ENCODE results near the gene EWSR1.
A peak's percentile ranks its signal among the peaks of the same experiment; 100 is the strongest.

Gene EWSR1

GRCh38 chr22:29302681-29303465, 34.8 kb downstream of the EWSR1 start:
- Mint-ChIP-seq H3K27ac (no peak overlapping the region), H3K36me3 (peaks cover 2% of the 10 kb centered on the region), H3K4me1 (ENCODE audit: low read depth) (peaks cover 10% of the 10 kb centered on the region), H3K9me3 (ENCODE audit: low read depth) (no peaks in the 10 kb centered on the region), H3K4me3 (no peak overlapping the region), H3K27me3 (peaks cover 2% of the 10 kb centered on the region)

DNA sequence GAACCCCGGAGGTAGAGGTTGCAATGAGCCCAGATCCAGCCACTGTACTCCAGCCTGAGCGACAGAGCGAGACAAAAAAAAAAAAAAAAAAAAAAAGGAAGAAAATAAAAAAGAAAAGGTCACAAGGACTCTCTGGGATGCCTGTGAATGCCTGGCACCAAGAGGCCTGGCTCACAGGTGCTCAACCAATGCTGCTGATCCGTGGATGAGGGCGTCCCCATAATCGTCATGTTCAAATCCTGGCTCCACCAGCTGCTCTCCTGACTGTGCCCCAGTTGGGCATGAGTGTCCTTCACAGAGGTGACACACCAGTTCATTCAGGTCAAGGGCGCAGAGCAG, 37.7 kb downstream of the EWSR1 start:
- Mint-ChIP-seq H3K27me3 (peaks cover 2% of the 10 kb centered on the region), H3K4me3 (peak overlapping the region; percentile 75), H3K36me3 (peaks cover 2% of the 10 kb centered on the region), H3K27ac (no peak overlapping the region), H3K4me1 (ENCODE audit: low read depth) (peaks cover 19% of the 10 kb centered on the region), H3K9me3 (ENCODE audit: low read depth) (no peaks in the 10 kb centered on the region)

DNA sequence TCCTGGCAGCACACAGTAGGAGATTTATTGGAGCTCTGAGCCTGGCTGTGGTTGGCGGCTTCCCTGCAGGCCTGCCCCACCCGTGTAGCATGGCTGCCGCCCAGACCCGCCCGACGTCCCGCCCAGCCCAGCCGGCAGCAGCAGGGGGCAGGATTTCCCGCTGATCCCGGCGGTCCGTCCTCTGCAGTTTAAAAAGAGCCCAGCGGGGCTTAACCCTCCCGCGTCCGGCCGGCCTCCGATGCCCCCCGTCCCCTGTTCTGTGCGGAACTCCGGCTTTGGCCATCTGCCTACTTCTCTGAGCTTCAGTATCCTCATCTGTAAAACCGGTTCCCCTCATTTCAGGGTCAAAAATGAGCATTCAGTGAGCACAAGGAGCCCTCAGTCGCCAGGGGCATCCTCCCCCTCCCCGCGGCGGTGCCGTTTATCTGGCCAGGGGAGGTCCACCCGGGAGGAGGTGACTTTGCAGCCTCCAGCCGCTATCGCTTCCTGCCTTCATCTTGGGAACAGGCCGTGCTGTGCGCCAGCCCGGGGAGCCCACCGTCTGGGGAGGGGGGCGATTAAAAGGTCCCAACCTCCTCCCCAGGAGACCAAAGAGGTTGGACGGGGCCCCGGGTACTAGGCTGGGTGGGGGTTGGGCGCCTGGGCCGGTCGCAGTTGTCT, 38.2 kb downstream of the EWSR1 start, which contains the start of gene GAS2L1:
GAS2L1 (plus strand) TSS at position 476 of the 660 bp plus-strand sequence. CDS start 1,456 bp downstream, outside the sequence.
- Mint-ChIP-seq H3K27ac (no peak within 1 kb of the TSS), H3K4me3 (peak within 1 kb of the TSS; percentile 84), H3K36me3 (no peaks in the 10 kb centered on the region), H3K9me3 (ENCODE audit: low read depth) (no peaks in the 10 kb centered on the region), H3K4me1 (ENCODE audit: low read depth) (peaks cover 21% of the 10 kb centered on the region), H3K27me3 (peaks cover 2% of the 10 kb centered on the region)

- Mint-ChIP-seq H3K27me3 (peaks cover 3% of the 10 kb centered on the region), H3K36me3 (no peaks in the 10 kb centered on the region), H3K9me3 (ENCODE audit: low read depth) (no peaks in the 10 kb centered on the region), H3K4me1 (ENCODE audit: low read depth) (peaks cover 21% of the 10 kb centered on the region), H3K27ac (no peak overlapping the region), H3K4me3 (peak overlapping the region; percentile 84)
These were observed 38.9 kb downstream of the EWSR1 start for GRCh38 chr22:29306835-29307595.

- Mint-ChIP-seq H3K27me3 (peaks cover 6% of the 10 kb centered on the region), H3K9me3 (ENCODE audit: low read depth) (no peaks in the 10 kb centered on the region), H3K4me3 (peak overlapping the region; percentile 84), H3K27ac (no peak overlapping the region), H3K36me3 (no peaks in the 10 kb centered on the region), H3K4me1 (ENCODE audit: low read depth) (peaks cover 21% of the 10 kb centered on the region)
These were observed 39.6 kb downstream of the EWSR1 start for GRCh38 chr22:29307596-29308147.

- Mint-ChIP-seq H3K9me3 (ENCODE audit: low read depth) (no peaks in the 10 kb centered on the region), H3K4me3 (peak overlapping the region; percentile 20), H3K4me1 (ENCODE audit: low read depth) (peaks cover 21% of the 10 kb centered on the region), H3K36me3 (no peaks in the 10 kb centered on the region), H3K27me3 (peaks cover 12% of the 10 kb centered on the region), H3K27ac (no peak overlapping the region)
These were observed 40.2 kb downstream of the EWSR1 start for GRCh38 chr22:29308148-29308790.

- Mint-ChIP-seq H3K9me3 (ENCODE audit: low read depth) (no peaks in the 10 kb centered on the region), H3K36me3 (no peaks in the 10 kb centered on the region), H3K4me1 (ENCODE audit: low read depth) (peaks cover 24% of the 10 kb centered on the region), H3K27ac (no peak overlapping the region), H3K27me3 (peaks cover 15% of the 10 kb centered on the region), H3K4me3 (peak overlapping the region; percentile 20)
These were observed 40.8 kb downstream of the EWSR1 start for GRCh38 chr22:29308791-29309262.

DNA sequence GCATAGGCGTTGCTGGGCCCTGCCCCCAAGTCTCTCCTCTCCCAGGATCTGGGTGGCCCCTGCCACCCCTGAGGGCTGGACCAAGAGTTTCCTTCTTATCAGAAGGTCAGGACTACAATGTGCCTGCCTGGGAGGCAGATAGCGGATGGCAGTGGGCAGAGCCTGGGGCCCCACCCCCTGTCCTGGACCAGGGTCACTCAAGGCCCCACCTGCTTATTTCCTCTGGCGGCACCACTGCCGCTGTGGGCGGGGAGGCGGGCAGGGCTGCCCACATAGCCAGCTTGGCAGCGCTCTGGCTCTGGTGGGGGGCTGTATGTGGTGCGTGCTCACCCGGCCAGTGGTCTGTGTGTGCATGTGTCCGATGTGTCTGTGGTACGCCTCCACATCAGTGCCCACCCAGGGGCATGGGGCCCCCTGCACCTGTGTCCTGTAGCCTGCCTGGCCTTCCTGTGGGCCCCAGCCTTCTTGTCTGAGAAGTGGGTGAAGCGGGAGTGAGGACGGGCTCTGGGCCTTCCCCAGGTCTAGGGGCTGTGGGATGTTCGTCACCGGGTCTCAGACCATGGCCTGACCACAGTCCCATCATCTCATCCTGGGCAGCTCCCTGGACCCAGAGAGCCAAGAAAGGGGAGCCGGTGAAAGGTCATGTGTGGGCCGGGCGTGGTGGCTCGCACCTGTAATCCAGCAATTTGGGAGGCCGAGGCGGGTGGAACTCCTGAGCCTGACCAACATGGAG, 41.4 kb downstream of the EWSR1 start:
- peaks cover 30% of the 10 kb centered on the region for H3K4me1 Mint-ChIP-seq (ENCODE audit: low read depth)
- H3K27me3 Mint-ChIP-seq: peaks cover 20% of the 10 kb centered on the region
- H3K4me3 Mint-ChIP-seq: no peak overlapping the region
- H3K36me3 Mint-ChIP-seq: no peaks in the 10 kb centered on the region
- H3K9me3 Mint-ChIP-seq (ENCODE audit: low read depth): no peaks in the 10 kb centered on the region
- no peak overlapping the region for H3K27ac Mint-ChIP-seq

- no peak overlapping the region for H3K27ac Mint-ChIP-seq
- H3K4me1 Mint-ChIP-seq (ENCODE audit: low read depth): peaks cover 34% of the 10 kb centered on the region
These were observed 42.2 kb downstream of the EWSR1 start for GRCh38 chr22:29310065-29310862.

DNA sequence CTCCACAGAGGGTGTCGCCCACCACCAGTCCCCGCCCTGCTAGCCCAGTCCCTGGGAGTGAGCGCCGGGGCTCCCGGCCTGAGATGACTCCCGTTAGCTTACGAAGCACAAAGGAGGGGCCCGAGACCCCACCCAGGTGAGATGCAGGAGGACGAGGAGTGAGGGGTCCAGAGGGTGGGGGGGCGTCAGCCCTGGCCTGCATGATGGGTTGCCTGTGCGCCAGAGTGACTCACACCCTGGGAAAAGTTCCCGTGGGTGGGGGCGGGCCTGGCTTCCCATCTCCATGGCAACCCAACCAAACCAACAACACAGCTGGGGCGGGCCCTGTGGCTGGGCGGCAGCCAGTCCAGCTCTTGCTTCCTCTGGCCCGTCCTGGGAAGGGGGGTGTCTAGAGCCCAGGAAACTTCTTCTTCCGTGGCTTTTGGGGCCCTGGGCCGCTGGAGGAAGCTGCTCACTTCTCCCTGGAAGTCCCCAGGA, 42.8 kb downstream of the EWSR1 start:
- H3K4me1 Mint-ChIP-seq (ENCODE audit: low read depth): peaks cover 32% of the 10 kb centered on the region
- H3K4me3 Mint-ChIP-seq: no peak overlapping the region
- H3K27ac Mint-ChIP-seq: no peak overlapping the region
- peaks cover 21% of the 10 kb centered on the region for H3K27me3 Mint-ChIP-seq
- H3K9me3 Mint-ChIP-seq (ENCODE audit: low read depth): no peaks in the 10 kb centered on the region
- no peaks in the 10 kb centered on the region for H3K36me3 Mint-ChIP-seq

More at GRCh38 chr22:29310065-29310862, 42.2 kb downstream of the EWSR1 start:
- H3K9me3 Mint-ChIP-seq (ENCODE audit: low read depth): no peaks in the 10 kb centered on the region
- H3K36me3 Mint-ChIP-seq: no peaks in the 10 kb centered on the region
- H3K4me3 Mint-ChIP-seq: no peak overlapping the region
- H3K27me3 Mint-ChIP-seq: peaks cover 21% of the 10 kb centered on the region

- Mint-ChIP-seq H3K9me3 (ENCODE audit: low read depth) (no peaks in the 10 kb centered on the region), H3K4me3 (no peak overlapping the region), H3K27me3 (peaks cover 23% of the 10 kb centered on the region), H3K4me1 (ENCODE audit: low read depth) (peaks cover 28% of the 10 kb centered on the region), H3K27ac (no peak overlapping the region), H3K36me3 (no peaks in the 10 kb centered on the region)
These were observed 43.6 kb downstream of the EWSR1 start for GRCh38 chr22:29311464-29312217.

DNA sequence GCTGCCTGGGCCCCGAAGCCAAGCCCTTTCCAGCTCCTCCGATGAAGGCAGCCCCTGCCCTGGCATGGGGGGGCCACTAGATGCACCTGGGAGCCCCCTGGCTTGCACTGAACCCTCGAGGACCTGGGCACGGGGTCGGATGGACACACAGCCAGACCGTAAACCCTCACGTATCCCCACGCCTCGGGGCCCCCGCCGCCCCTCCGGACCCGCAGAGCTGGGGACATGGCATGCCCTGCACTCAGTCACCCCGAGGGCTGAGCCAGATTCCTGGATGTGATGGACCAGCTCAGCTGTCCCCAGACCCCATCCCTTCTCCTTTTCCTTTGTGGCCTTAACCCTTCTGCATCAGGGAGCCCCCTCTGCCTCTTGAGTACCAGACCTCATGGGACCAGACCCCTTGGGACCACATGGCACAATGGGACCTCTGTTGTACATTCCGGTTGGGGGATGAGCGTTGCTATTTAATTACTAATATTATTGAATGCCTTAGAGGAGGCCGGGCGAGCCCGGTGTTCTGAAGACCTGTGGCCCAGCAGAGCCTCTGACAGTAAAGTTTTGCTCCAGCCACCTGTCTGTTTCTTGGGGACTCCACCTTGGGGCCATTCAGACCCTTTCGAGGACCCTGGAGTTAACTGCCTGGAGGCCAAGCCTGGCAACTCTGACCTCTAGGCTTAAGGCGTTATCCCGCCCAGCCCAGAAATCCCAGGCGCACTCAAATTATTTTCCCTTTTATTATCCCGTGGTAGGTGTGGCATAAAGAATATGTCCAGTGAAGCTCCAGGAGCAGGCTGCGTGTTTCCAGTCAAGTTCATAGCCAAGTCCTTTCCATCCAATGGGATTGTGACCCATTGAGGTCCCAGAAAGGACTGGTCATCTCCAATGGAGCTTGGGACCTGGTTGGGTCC, 44.4 kb downstream of the EWSR1 start:
- no peaks in the 10 kb centered on the region for H3K9me3 Mint-ChIP-seq (ENCODE audit: low read depth)
- H3K27ac Mint-ChIP-seq: no peak overlapping the region
- no peak overlapping the region for H3K4me3 Mint-ChIP-seq
- peaks cover 26% of the 10 kb centered on the region for H3K4me1 Mint-ChIP-seq (ENCODE audit: low read depth)
- no peaks in the 10 kb centered on the region for H3K36me3 Mint-ChIP-seq
- H3K27me3 Mint-ChIP-seq: peaks cover 23% of the 10 kb centered on the region

Data from activated naive CD8-positive, alpha-beta T cell (primary cell).